Fibroblast of villous mesenchyme (primary cell): ENCODE data around the gene SLC7A8. TPM values are rescaled to one million over a fixed set of nuclear protein-coding genes. Genes with fewer than 3 reads are reported as not detected.

Experiments used
- DNase-seq: peaks from one replicate; pipeline ENCODE4 v3.0.0-alpha.2; 2010; ENCODE audit warnings: low read depth
- H3K4me3 ChIP-seq: 2 replicates; pipeline ENCODE4 v1.5.1; 2011; ENCODE audit warnings: low read depth, mild to moderate bottlenecking, low read length
- CTCF ChIP-seq: IDR thresholded peaks from 2 replicates; pipeline ENCODE4 v1.5.1; 2012; ENCODE audit warnings: low read depth, mild to moderate bottlenecking, low read length; ENCODE audit not compliant: insufficient read depth
- total RNA-seq: library from RNA; depleted of rRNA; stranded (reverse); fragments of >200 nt; gene quantifications from 2 replicates; pipeline ENCODE4 v1.2.3, GENCODE V29; 2012

SLC7A8 gene
- total RNA-seq, 1 donor, result 0.86 TPM

GRCh38 chr14:23132970-23133369 is 50.5 kb downstream of the SLC7A8 start:
- TF ChIP-seq CTCF, result no peak
- DNase-seq, result no peak
- H3K4me3 ChIP-seq, result no peak overlapping the region

GRCh38 chr14:23131482-23131881 is 52.0 kb downstream of the SLC7A8 start:
- no peak for DNase-seq
- no peak for TF ChIP-seq CTCF

GRCh38 chr14:23130871-23131270 is 52.6 kb downstream of the SLC7A8 start:
- no peak overlapping the region for H3K4me3 ChIP-seq
- no peak for TF ChIP-seq CTCF
- no peak for DNase-seq

More at GRCh38 chr14:23131482-23131881, 52.0 kb downstream of the SLC7A8 start:
- H3K4me3 ChIP-seq, result no peak overlapping the region

- no peak overlapping the region for H3K4me3 ChIP-seq
- TF ChIP-seq CTCF, result no peak
- DNase-seq, result no peak
These were observed 53.6 kb downstream of the SLC7A8 start for GRCh38 chr14:23129759-23130316.

GRCh38 chr14:23128969-23129758 is 54.3 kb downstream of the SLC7A8 start:
- no peak for TF ChIP-seq CTCF
- no peak for DNase-seq
- H3K4me3 ChIP-seq, result no peak overlapping the region

GRCh38 chr14:23127861-23128260 is 55.6 kb downstream of the SLC7A8 start:
- no peak overlapping the region for H3K4me3 ChIP-seq
- DNase-seq, result no peak
- TF ChIP-seq CTCF, result no peak
